K562 (cell line): ENCODE data around the gene SPATA12. TPM values are rescaled to one million over a fixed set of nuclear protein-coding genes. Genes with fewer than 3 reads are reported as not detected.

Experiments used
- ATAC-seq: fragments of 200-7000 bp; cut with Tn5 transposase; 3 replicates; pipeline ENCODE4 v1.9.1; 2020; ENCODE audit warnings: moderate library complexity
- BruUV-seq: library from RNA; stranded (reverse); fragments of 400-500 nt; replicated peaks from 2 replicates; lab custom pipeline; 2021; lab: Mats Ljungman, UMichigan
- CTCF ChIA-PET: fragments of 300-600 bp; formaldehyde crosslinking; extraction: SDS; loops from one replicate; lab custom pipeline; 2021; ENCODE audit warnings: low intra/inter-chr PET ratio; lab: Yijun Ruan, JAX
- POLR2A ChIA-PET: fragments of 300-600, 350-650 bp; sonication (Branson Sonifier 250); formaldehyde crosslinking; extraction: SDS; loops from one replicate; lab custom pipeline; 2021; ENCODE audit warnings: antibody characterized with exemption, inconsistent platforms; lab: Yijun Ruan, JAX
- DNase-seq, 4 experiments: peaks; one replicate each; pipeline versions ENCODE4 v3.0.0 to v3.0.0-alpha.2; 2011 to 2018; ENCODE audit warnings: low spot score in 3 of 4, mixed read lengths in 3 of 4; ENCODE audit errors: extremely low read depth in 1 of 4
- FAIRE-seq: peaks from 2 replicates; lab custom pipeline; 2011; peaks lifted over from hg19 to GRCh38; lab: Jason Lieb, UNC
- H2AFZ ChIP-seq: 2 replicates; pipeline ENCODE4 v1.6.0; 2011; ENCODE audit warnings: low read depth, low read length, control low read depth, inconsistent platforms
- H3K27ac ChIP-seq: fragments of 200-600 bp; 3 replicates; pipeline ENCODE4 v1.8.0; 2011; ENCODE audit warnings: low read depth, mild to moderate bottlenecking, control low read depth, inconsistent platforms, low read length, moderate library complexity, mixed read lengths; ENCODE audit errors: extremely low read depth
- H3K27me3 ChIP-seq, 2 experiments: fragments of 300-600 bp in 1 of 2; 2 replicates in 1 of 2; 3 replicates in 1 of 2; pipeline versions ENCODE4 v1.6.0 to v1.8.0; 2011; ENCODE audit warnings: inconsistent platforms in 2 of 2, low read length in 2 of 2, mild to moderate bottlenecking in 1 of 2, mixed read lengths in 1 of 2, moderate library complexity in 1 of 2; ENCODE audit not compliant: control insufficient read depth in 2 of 2, insufficient read depth in 2 of 2
- H3K36me3 ChIP-seq: fragments of 300-600 bp; 3 replicates; pipeline ENCODE4 v1.8.0; 2011; ENCODE audit warnings: mild to moderate bottlenecking, low read length, inconsistent platforms; ENCODE audit not compliant: control insufficient read depth, insufficient read depth
- H3K4me1 ChIP-seq, 2 experiments: fragments of 200-600 bp in 1 of 2; replicated peaks in 1 of 2; 2 replicates in 1 of 2; 3 replicates in 1 of 2; pipeline versions ENCODE4 v1.5.1 to v1.8.0; 2011; ENCODE audit warnings: inconsistent platforms in 2 of 2, low read length in 2 of 2, mild to moderate bottlenecking in 1 of 2, mixed read lengths in 1 of 2, moderate library complexity in 1 of 2; ENCODE audit not compliant: control insufficient read depth in 2 of 2, insufficient read depth in 2 of 2
- H3K4me2 ChIP-seq: 2 replicates; pipeline ENCODE4 v1.6.1; 2011; ENCODE audit warnings: low read length, control low read depth, inconsistent platforms, mixed read lengths; ENCODE audit not compliant: insufficient read depth
- H3K4me3 ChIP-seq: fragments of 200-600 bp; sonication (generic), shearing (Covaris generic); 2 replicates; pipeline ENCODE4 v1.5.1; 2016; ENCODE audit warnings: control low read depth, inconsistent platforms
- H3K79me2 ChIP-seq: fragments of 200-600 bp; 3 replicates; pipeline ENCODE4 v1.8.0; 2011; ENCODE audit warnings: low read length, inconsistent platforms; ENCODE audit not compliant: control insufficient read depth, insufficient read depth
- H3K9ac ChIP-seq, 2 experiments: 2 replicates each; pipeline versions ENCODE4 v1.6.0 to v1.6.1; 2011; ENCODE audit warnings: low read depth in 2 of 2, low read length in 2 of 2, control low read depth in 1 of 2, inconsistent platforms in 1 of 2, mild to moderate bottlenecking in 1 of 2, mixed read lengths in 1 of 2; ENCODE audit not compliant: insufficient read depth in 1 of 2
- H3K9me1 ChIP-seq: one replicate; pipeline ENCODE4 v1.6.0; 2011; ENCODE audit warnings: inconsistent platforms, mild to moderate bottlenecking, low read length, moderate library complexity; ENCODE audit not compliant: control insufficient read depth, insufficient read depth
- H3K9me3 ChIP-seq: replicated peaks from 2 replicates; pipeline ENCODE4 v1.5.1; 2011; ENCODE audit warnings: low read depth, low read length, inconsistent platforms; ENCODE audit not compliant: control insufficient read depth, insufficient read depth
- H4K20me1 ChIP-seq: replicated peaks from 2 replicates; pipeline ENCODE4 v1.6.1; 2011; ENCODE audit warnings: low read length, inconsistent platforms, mixed read lengths; ENCODE audit not compliant: control insufficient read depth, insufficient read depth
- CCAR2 ChIP-seq: fragments of 200-400 bp; formaldehyde crosslinking; IDR thresholded peaks from 2 replicates; pipeline ENCODE4 v1.6.1; 2017; ENCODE audit warnings: mild to moderate bottlenecking, low read depth, low read length
- ETS1 ChIP-seq: conservative IDR thresholded peaks from 2 replicates; pipeline ENCODE4 v1.6.1; 2011; ENCODE audit warnings: low read depth, mild to moderate bottlenecking, low read length; ENCODE audit not compliant: control insufficient read depth
- MCM7 ChIP-seq, 2 experiments: fragments of 450-650 bp; IDR thresholded peaks; 2 replicates each; pipeline ENCODE4 v1.6.1; 2016 to 2018
- NONO ChIP-seq, 2 experiments: fragments of 200-400 bp in 1 of 2; fragments of 450-650 bp in 1 of 2; formaldehyde crosslinking in 1 of 2; IDR thresholded peaks; 2 replicates each; pipeline ENCODE4 v1.6.1; 2017; ENCODE audit warnings: low read depth in 2 of 2, mild to moderate bottlenecking in 2 of 2, moderate library complexity in 2 of 2, low read length in 1 of 2
- OTX1 ChIP-seq: fragments of 450-650 bp; formaldehyde crosslinking; IDR thresholded peaks from 2 replicates; pipeline ENCODE4 v1.4.0; 2022; ENCODE audit warnings: mild to moderate bottlenecking
- SMC3 ChIP-seq: conservative IDR thresholded peaks from 2 replicates; pipeline ENCODE4 v1.6.1; 2011; ENCODE audit warnings: low read depth, low read length, improper control_type of control experiment; ENCODE audit not compliant: insufficient read depth
- ZBTB17 ChIP-seq: fragments of 450-650 bp; formaldehyde crosslinking; IDR thresholded peaks from 2 replicates; pipeline ENCODE4 v1.4.0; 2020; ENCODE audit warnings: mild to moderate bottlenecking
- WGBS: fragments of 100-300 bp; shearing (Covaris generic); methylation state at CpG from one replicate; pipeline ENCODE4 v1.1.6; 2016; ENCODE audit warnings: low coverage, mixed read lengths; ENCODE audit not compliant: insufficient coverage; ENCODE audit errors: missing lambda C conversion rate; 5-methylcytosine and 5-hydroxymethylcytosine counted together
- in situ Hi-C: fragments of 300-500 bp; cut with MboI; formaldehyde crosslinking; loops from 4 replicates; pipeline ENCODE4 v1.15.0; 2018; ENCODE audit warnings: inconsistent platforms, mixed read lengths
- intact Hi-C: fragments of 100-400 bp; cut with micrococcal nuclease; formaldehyde crosslinking; loops from 2 replicates; pipeline ENCODE4 v1.14.2; 2022
- polyA plus RNA-seq, 8 experiments: library from polyadenylated mRNA; depleted of rRNA in 4 of 8; stranded (reverse) in 5 of 8; unstranded in 3 of 8; fragments of >200 nt; fragmentation: Nextera tagmentation in 2 of 8; fragmentation: Illumina TruSeq in 1 of 8; extraction: Ambion mirVana in 2 of 8; extraction: Trizol in 1 of 8; gene quantifications; 2 replicates each; pipeline versions ENCODE4 v1.2.1 to v1.2.3, GENCODE V29; 2011 to 2014; ENCODE audit warnings: inconsistent platforms in 1 of 8, missing spikeins in 1 of 8
- total RNA-seq, 7 experiments: library from RNA; depleted of rRNA in 6 of 7; stranded (reverse); fragments of >200 nt in 6 of 7; fragmentation: Illumina TruSeq in 2 of 7; extraction: Trizol in 2 of 7; gene quantifications; 2 replicates each; pipeline versions ENCODE4 v1.2.1 to v1.2.3, GENCODE V29; 2011 to 2021; ENCODE audit warnings: low replicate concordance in 1 of 7

The SPATA12 gene
- total and polyA plus RNA-seq, 9 of the 15 experiments (the other 6 are each of a cell fraction or from before 2014, with no cell fraction given): not detected

- 17% methylated on average over 9 of the region's 9 CpGs for WGBS
- in situ Hi-C loops: no loop called here
- POLR2A ChIA-PET: interaction anchor here (0.6 kb wide), 1 partner anchor 440 kb away, joined by 3 read pairs; no protein-coding TSS in a partner anchor
- Histone ChIP-seq H4K20me1 (no peaks in the 10 kb centered on the region), H3K79me2 (no peaks in the 10 kb centered on the region), H3K4me2 (no peak overlapping the region), H3K4me3 (no peak overlapping the region), H3K4me1 (no peaks in the 10 kb centered on the region), H3K9me1 (no peaks in the 10 kb centered on the region), H3K9ac (no peak overlapping the region), H3K36me3 (no peaks in the 10 kb centered on the region), H3K9me3 (no peaks in the 10 kb centered on the region), H3K27ac (no peak overlapping the region), H2AFZ (no peak overlapping the region), H3K27me3 (peaks cover 2 to 19% of the 10 kb centered on the region in 2 experiments; a peak in 4 of 5 replicates)
- TF ChIP-seq ETS1 (no peak), ZBTB17 (CRISPR knock-in tag) (no peak), OTX1 (CRISPR knock-in tag) (no peak), MCM7 (IDR thresholded peaks at IDR 0.05) (no peak), CCAR2 (no peak), NONO (IDR thresholded peaks at IDR 0.05; ENCODE audit: low read depth in 2 of 2, low read length in 1 of 2) (no peak), SMC3 (no peak)
- BruUV-seq: no TSS peak
- FAIRE-seq (no peak), DNase-seq (no peak), ATAC-seq (no peak)
- CTCF ChIA-PET: no interaction called here
- intact Hi-C loops: loop anchor here (10.0 kb wide), 1 partner anchor 289 kb away; no protein-coding TSS in a partner anchor
These were observed 45.1 kb downstream of the SPATA12 start for GRCh38 chr3:57105585-57105984.
